Psoas muscle (tissue), 8 donors: ENCODE measurements around the gene OR9Q1. TPM values are rescaled to one million over a fixed set of nuclear protein-coding genes. Genes with fewer than 3 reads are reported as not detected.

ENCODE experiments used
- ATAC-seq, 4 donors: fragments of 200-7000 bp; cut with Tn5 transposase; one replicate each; pipeline ENCODE4 v1.9.1; 2020; ENCODE audit warnings: moderate library complexity in 3 of 4, mild to moderate bottlenecking in 2 of 4
- DNase-seq, 2 donors: peaks; one replicate each; pipeline ENCODE4 v3.0.0-alpha.2; 2020
- H3K27ac ChIP-seq: fragments of 200-600 bp; one replicate; pipeline ENCODE4 v1.8.0; 2022
- H3K27me3 ChIP-seq, 3 donors: fragments of 200-600 bp in 1 of 3; one replicate each; pipeline versions ENCODE4 v1.6.1 to v1.8.0; 2013 to 2022; ENCODE audit warnings: low read length in 2 of 3, mild to moderate bottlenecking in 2 of 3, moderate library complexity in 1 of 3; ENCODE audit not compliant: insufficient read depth in 3 of 3
- H3K36me3 ChIP-seq, 2 donors: fragments of 200-600 bp in 1 of 2; one replicate each; pipeline versions ENCODE4 v1.6.1 to v1.8.0; 2013 to 2022; ENCODE audit warnings: low read depth in 1 of 2, mild to moderate bottlenecking in 1 of 2, moderate library complexity in 1 of 2; ENCODE audit not compliant: insufficient read depth in 1 of 2
- H3K4me1 ChIP-seq: fragments of 200-600 bp; one replicate; pipeline ENCODE4 v1.8.0; 2022
- H3K4me3 ChIP-seq: fragments of 200-600 bp; one replicate; pipeline ENCODE4 v1.8.0; 2022; ENCODE audit warnings: mild to moderate bottlenecking
- H3K9me3 ChIP-seq: fragments of 200-600 bp; one replicate; pipeline ENCODE4 v1.8.0; 2022
- CTCF ChIP-seq: fragments of 200-600 bp; IDR thresholded peaks from one replicate; pipeline ENCODE4 v1.8.0; 2022; ENCODE audit warnings: antibody characterized with exemption
- WGBS, 3 donors: extraction: QIAGEN DNeasy Blood & Tissue Kit; methylation state at CpG; one replicate each; pipeline versions ENCODE4 v1.1.6 to v1.1.7; 2013; 5-methylcytosine and 5-hydroxymethylcytosine counted together
- intact Hi-C, 2 donors: fragments of 100-400 bp; cut with DNase I; formaldehyde crosslinking; loops; one replicate each; pipeline versions ENCODE4 v1.11.0 to v1.14.2; 2022
- polyA plus RNA-seq, 3 donors: library from polyadenylated mRNA; stranded (reverse); fragments of 200-250 nt; gene quantifications; one replicate each; pipeline ENCODE4 v1.2.3, GENCODE V29; 2013
- total RNA-seq, 4 donors: library from RNA; stranded (reverse); fragmentation: NEBNext Ultra II Directional in 2 of 4; extraction: Animal tissue kit (Norgen Biotek cat#: 25700) in 2 of 4; gene quantifications; one replicate each; pipeline versions ENCODE4 v1.2.1 to v1.2.4, GENCODE V29; 2021 to 2023
- donor health status: healthy with polysubstance abuse.
- donor health status: DM: no; HTN: no; CAD: no; lungs with moderate emphysema.
- donor health status: Bipolar disorder and iron deficiency.
- donor health status: healthy.
- donor health status: DM: yes; HTN: yes; CAD: no.
- donor health status: DM: no; HTN: no; CAD: no.
- donor health status: DM: no; HTN: no; CAD: no.
- donor health status: DM: yes; HTN: yes; CAD: no.

The OR9Q1 gene
- total and polyA plus RNA-seq, 7 donors, result not detected

- WGBS, 3 donors, result 57 to 68% (median 59%) methylated on average over 6 of the region's 6 CpGs
- Histone ChIP-seq H3K4me1 (no peaks in the 10 kb centered on the region), H3K27ac (no peak overlapping the region), H3K36me3 (no peaks in the 10 kb centered on the region), H3K9me3 (no peaks in the 10 kb centered on the region), H3K27me3 (peaks cover 0 to 3% (median 0%) of the 10 kb centered on the region in 3 donors), H3K4me3 (no peak overlapping the region)
- intact Hi-C loops, result no loop called here
- DNase-seq (no peak), ATAC-seq (no peak)
- no peak for TF ChIP-seq CTCF
Observed at GRCh38 chr11:58061813-58062212, 38.1 kb downstream of the OR9Q1 start.

- intact Hi-C loops, result no loop called here
Observed at GRCh38 chr11:58067685-58068084, 44.0 kb downstream of the OR9Q1 start.

GRCh38 chr11:58068655-58069054, 45.0 kb downstream of the OR9Q1 start:
- Histone ChIP-seq H3K9me3 (no peaks in the 10 kb centered on the region), H3K27me3 (peaks cover 0 to 3% (median 0%) of the 10 kb centered on the region in 3 donors), H3K4me1 (no peaks in the 10 kb centered on the region), H3K27ac (no peak overlapping the region), H3K4me3 (no peak overlapping the region), H3K36me3 (no peaks in the 10 kb centered on the region)
- WGBS, 3 donors, result 77 to 83% (median 83%) methylated on average over 6 of the region's 6 CpGs
- no peak for DNase-seq
- intact Hi-C loops, result no loop called here
- ATAC-seq, result no peak
- no peak for TF ChIP-seq CTCF

More at GRCh38 chr11:58067685-58068084, 44.0 kb downstream of the OR9Q1 start:
- peaks cover 0 to 3% (median 0%) of the 10 kb centered on the region in 3 donors for H3K27me3 ChIP-seq
- no peaks in the 10 kb centered on the region for H3K4me1 ChIP-seq
- no peak for ATAC-seq
- TF ChIP-seq CTCF, result no peak
- no peaks in the 10 kb centered on the region for H3K36me3 ChIP-seq
- no peaks in the 10 kb centered on the region for H3K9me3 ChIP-seq
- no peak overlapping the region for H3K27ac ChIP-seq
- DNase-seq, result no peak
- WGBS, 3 donors, result 50 to 64% (median 57%) methylated on average over 5 of the region's 5 CpGs
- H3K4me3 ChIP-seq, result no peak overlapping the region

- TF ChIP-seq CTCF, result no peak
- Histone ChIP-seq H3K4me1 (no peaks in the 10 kb centered on the region), H3K27ac (no peak overlapping the region), H3K36me3 (no peaks in the 10 kb centered on the region), H3K4me3 (no peak overlapping the region), H3K9me3 (no peaks in the 10 kb centered on the region), H3K27me3 (peaks cover 0 to 3% (median 0%) of the 10 kb centered on the region in 3 donors)
- intact Hi-C loops, result no loop called here
- ATAC-seq, result no peak
- DNase-seq, result no peak
- WGBS, 3 donors, result 76 to 92% (median 85%) methylated on average over 1 of the region's 1 CpG
Observed at GRCh38 chr11:58070585-58070984, 46.9 kb downstream of the OR9Q1 start.

GRCh38 chr11:58075781-58076180, 52.1 kb downstream of the OR9Q1 start:
- Histone ChIP-seq H3K27me3 (no peaks in the 10 kb centered on the region), H3K36me3 (no peaks in the 10 kb centered on the region), H3K4me1 (no peaks in the 10 kb centered on the region), H3K27ac (no peak overlapping the region), H3K9me3 (no peaks in the 10 kb centered on the region), H3K4me3 (no peak overlapping the region)
- DNase-seq, result no peak
- 31 to 37% (median 33%) methylated on average over 2 of the region's 2 CpGs for WGBS, 3 donors
- ATAC-seq, result no peak
- intact Hi-C loops, result no loop called here
- no peak for TF ChIP-seq CTCF
